PFSK-1 (cell line): ENCODE data around the gene C1orf232.

ENCODE experiments used
- SIN3A ChIP-seq: IDR thresholded peaks from 2 replicates; pipeline ENCODE4 v1.6.1; 2012; ENCODE audit warnings: mild to moderate bottlenecking, low read length, moderate library complexity, borderline replicate concordance; ENCODE audit not compliant: insufficient read depth
- TF ChIP-seq, protein P1 (sequence below), 2 experiments: IDR thresholded peaks; 2 replicates each; pipeline versions ENCODE4 v1.6.1 to v1.8.0; 2011 to 2012; ENCODE audit warnings: low read depth in 2 of 2, low read length in 2 of 2, control low read depth in 1 of 2, inconsistent platforms in 1 of 2, mild to moderate bottlenecking in 1 of 2, moderate library complexity in 1 of 2; ENCODE audit not compliant: insufficient read depth in 1 of 2

- TF ChIP-seq, protein P1, sequence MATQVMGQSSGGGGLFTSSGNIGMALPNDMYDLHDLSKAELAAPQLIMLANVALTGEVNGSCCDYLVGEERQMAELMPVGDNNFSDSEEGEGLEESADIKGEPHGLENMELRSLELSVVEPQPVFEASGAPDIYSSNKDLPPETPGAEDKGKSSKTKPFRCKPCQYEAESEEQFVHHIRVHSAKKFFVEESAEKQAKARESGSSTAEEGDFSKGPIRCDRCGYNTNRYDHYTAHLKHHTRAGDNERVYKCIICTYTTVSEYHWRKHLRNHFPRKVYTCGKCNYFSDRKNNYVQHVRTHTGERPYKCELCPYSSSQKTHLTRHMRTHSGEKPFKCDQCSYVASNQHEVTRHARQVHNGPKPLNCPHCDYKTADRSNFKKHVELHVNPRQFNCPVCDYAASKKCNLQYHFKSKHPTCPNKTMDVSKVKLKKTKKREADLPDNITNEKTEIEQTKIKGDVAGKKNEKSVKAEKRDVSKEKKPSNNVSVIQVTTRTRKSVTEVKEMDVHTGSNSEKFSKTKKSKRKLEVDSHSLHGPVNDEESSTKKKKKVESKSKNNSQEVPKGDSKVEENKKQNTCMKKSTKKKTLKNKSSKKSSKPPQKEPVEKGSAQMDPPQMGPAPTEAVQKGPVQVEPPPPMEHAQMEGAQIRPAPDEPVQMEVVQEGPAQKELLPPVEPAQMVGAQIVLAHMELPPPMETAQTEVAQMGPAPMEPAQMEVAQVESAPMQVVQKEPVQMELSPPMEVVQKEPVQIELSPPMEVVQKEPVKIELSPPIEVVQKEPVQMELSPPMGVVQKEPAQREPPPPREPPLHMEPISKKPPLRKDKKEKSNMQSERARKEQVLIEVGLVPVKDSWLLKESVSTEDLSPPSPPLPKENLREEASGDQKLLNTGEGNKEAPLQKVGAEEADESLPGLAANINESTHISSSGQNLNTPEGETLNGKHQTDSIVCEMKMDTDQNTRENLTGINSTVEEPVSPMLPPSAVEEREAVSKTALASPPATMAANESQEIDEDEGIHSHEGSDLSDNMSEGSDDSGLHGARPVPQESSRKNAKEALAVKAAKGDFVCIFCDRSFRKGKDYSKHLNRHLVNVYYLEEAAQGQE (IDR thresholded peaks at IDR 0.05; ENCODE audit: insufficient read depth in 1 of 2, low read depth in 2 of 2, low read length in 2 of 2): no peak
- no peak for TF ChIP-seq SIN3A
Observed at GRCh38 chr1:26155370-26156284, 13.1 kb downstream of the C1orf232 start.
